ENCODE data around the gene UCK2.

GRCh38 chr1:165893507-165893906, 66.1 kb downstream of the UCK2 start:
- no peak for TF ChIP-seq CTCF (conservative IDR thresholded peaks at IDR 0.05)
- no peak for TF ChIP-seq EZH2 (IDR thresholded peaks at IDR 0.05; ENCODE audit: low read depth)

Measured in PC-9 (cell line).